Karpas-422 (cell line): Measurements from ENCODE around the gene GALNT2. TPM values are rescaled to one million over a fixed set of nuclear protein-coding genes. Genes with fewer than 3 reads are reported as not detected.

Experiments used
- DNase-seq: peaks from one replicate; pipeline ENCODE4 v3.0.0-alpha.2; 2015
- H2AFZ ChIP-seq: fragments of 200-600 bp; sonication (generic); 2 replicates; pipeline ENCODE4 v1.6.1; 2014; ENCODE audit warnings: antibody characterized with exemption, low read length, mixed read lengths
- H3K27ac ChIP-seq: fragments of 200-600 bp; sonication (generic); 2 replicates; pipeline ENCODE4 v1.5.1; 2014; ENCODE audit warnings: mild to moderate bottlenecking, low read length, moderate library complexity
- H3K27me3 ChIP-seq: fragments of 200-600 bp; sonication (generic); 2 replicates; pipeline ENCODE4 v1.6.1; 2014; ENCODE audit warnings: low read length, mixed read lengths
- H3K36me3 ChIP-seq: fragments of 200-600 bp; sonication (generic); 2 replicates; pipeline ENCODE4 v1.6.1; 2014; ENCODE audit warnings: low read length, mixed read lengths; ENCODE audit not compliant: insufficient read depth
- H3K4me1 ChIP-seq: fragments of 200-600 bp; sonication (generic); 2 replicates; pipeline ENCODE4 v1.6.1; 2014; ENCODE audit warnings: mild to moderate bottlenecking, low read length, mixed read lengths
- H3K4me2 ChIP-seq: fragments of 200-600 bp; sonication (generic); 2 replicates; pipeline ENCODE4 v1.6.1; 2014; ENCODE audit warnings: low read length, low read depth, mild to moderate bottlenecking; ENCODE audit not compliant: poor library complexity, severe bottlenecking
- H3K4me3 ChIP-seq: fragments of 200-600 bp; sonication (generic); 2 replicates; pipeline ENCODE4 v1.5.1; 2014; ENCODE audit warnings: mild to moderate bottlenecking, antibody characterized with exemption, low read length, mixed read lengths
- H3K79me2 ChIP-seq: fragments of 200-600 bp; sonication (generic); 2 replicates; pipeline ENCODE4 v1.6.1; 2014; ENCODE audit warnings: mild to moderate bottlenecking, low read length, mixed read lengths
- H3K9ac ChIP-seq: fragments of 200-600 bp; sonication (generic); 2 replicates; pipeline ENCODE4 v1.6.0; 2014; ENCODE audit warnings: low read length
- H3K9me2 ChIP-seq: fragments of 200-600 bp; sonication (generic), shearing (Covaris generic); replicated peaks from 2 replicates; pipeline ENCODE4 v1.6.0; 2014; ENCODE audit warnings: mild to moderate bottlenecking, low read length, moderate library complexity; ENCODE audit not compliant: insufficient read depth
- H3K9me3 ChIP-seq: fragments of 300-700, 200-600 bp; sonication (generic); 2 replicates; pipeline ENCODE4 v1.6.1; 2014; ENCODE audit warnings: low read length, mixed read lengths
- H4K20me1 ChIP-seq: fragments of 200-600 bp; sonication (generic); 2 replicates; pipeline ENCODE4 v1.6.1; 2014; ENCODE audit warnings: mild to moderate bottlenecking, antibody characterized with exemption, low read length, low read depth; ENCODE audit not compliant: insufficient read depth
- total RNA-seq: library from RNA; depleted of rRNA; stranded (reverse); fragments of >200 nt; shearing (Covaris generic); gene quantifications from 2 replicates; pipeline ENCODE4 v1.2.3, GENCODE V29; 2014; ENCODE audit warnings: low replicate concordance

Gene GALNT2
- total RNA-seq, 1 experiment from 2014 or later, result 2.7 TPM

DNA sequence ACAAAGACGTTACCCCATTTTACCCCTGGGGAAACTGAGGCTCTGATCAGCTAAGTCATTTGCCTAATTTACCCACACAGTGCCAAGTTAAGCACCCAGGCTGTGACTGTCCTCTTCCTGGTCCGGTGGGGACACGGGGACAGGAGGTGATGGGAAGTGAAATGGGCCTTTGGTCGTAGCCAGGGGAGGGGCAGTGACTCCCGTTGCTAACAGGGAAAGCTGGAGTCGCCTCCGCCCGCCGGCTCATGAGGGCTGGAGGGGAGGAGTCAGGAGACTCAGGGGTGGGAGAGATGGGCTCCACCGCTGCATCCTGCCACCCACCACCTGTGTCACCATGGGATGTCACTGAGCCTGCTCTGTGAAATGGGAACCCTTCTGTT is 219.8 kb downstream of the GALNT2 start:
- no peak for DNase-seq
- Histone ChIP-seq H3K4me2 (no peak overlapping the region), H3K27ac (no peak overlapping the region), H3K4me3 (no peak overlapping the region), H3K9me2 (no peaks in the 10 kb centered on the region), H3K36me3 (no peaks in the 10 kb centered on the region), H3K9me3 (no peaks in the 10 kb centered on the region), H3K9ac (no peak overlapping the region), H3K4me1 (peaks cover 4% of the 10 kb centered on the region), H2AFZ (no peak overlapping the region), H3K27me3 (no peaks in the 10 kb centered on the region), H4K20me1 (no peaks in the 10 kb centered on the region), H3K79me2 (no peaks in the 10 kb centered on the region)

DNA sequence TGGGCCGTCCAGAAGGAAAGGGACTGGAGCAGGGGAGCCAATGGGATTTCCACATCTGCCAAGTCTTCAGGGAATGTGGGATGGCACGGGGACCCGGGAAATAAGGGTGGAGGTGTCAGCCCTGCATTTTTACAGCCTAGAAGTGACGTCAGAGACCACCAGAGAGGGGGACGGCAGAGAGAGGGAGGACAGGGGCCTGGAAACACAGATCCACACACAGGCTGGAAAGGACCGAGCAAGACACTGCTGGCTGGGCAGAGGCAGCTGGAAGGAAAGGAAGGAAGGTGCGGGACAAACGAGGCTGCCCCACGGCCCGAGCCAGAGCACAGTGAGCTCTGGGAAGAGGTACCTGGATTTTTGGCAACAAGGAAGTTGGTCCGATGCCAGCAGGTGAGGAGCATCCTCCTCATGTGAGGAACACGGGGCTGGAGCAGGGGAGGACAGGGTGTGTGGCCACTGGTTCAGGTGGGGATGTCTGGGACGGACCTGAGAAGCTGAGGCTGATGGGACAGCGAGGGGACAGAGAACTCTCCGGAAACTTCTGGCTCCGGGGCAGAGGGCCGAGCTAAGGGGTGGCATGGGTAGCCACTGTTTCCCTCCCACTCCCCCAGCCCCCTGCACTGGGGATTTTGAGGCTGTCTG is 220.8 kb downstream of the GALNT2 start:
- H3K9me3 ChIP-seq, result no peaks in the 10 kb centered on the region
- no peaks in the 10 kb centered on the region for H3K9me2 ChIP-seq
- H3K4me2 ChIP-seq, result no peak overlapping the region
- no peaks in the 10 kb centered on the region for H3K79me2 ChIP-seq
- no peak overlapping the region for H2AFZ ChIP-seq
- H3K4me3 ChIP-seq, result no peak overlapping the region
- H3K4me1 ChIP-seq, result no peaks in the 10 kb centered on the region
- H3K27ac ChIP-seq, result no peak overlapping the region
- no peaks in the 10 kb centered on the region for H4K20me1 ChIP-seq
- no peak overlapping the region for H3K9ac ChIP-seq
- DNase-seq, result no peak
- no peaks in the 10 kb centered on the region for H3K27me3 ChIP-seq
- no peaks in the 10 kb centered on the region for H3K36me3 ChIP-seq

DNA sequence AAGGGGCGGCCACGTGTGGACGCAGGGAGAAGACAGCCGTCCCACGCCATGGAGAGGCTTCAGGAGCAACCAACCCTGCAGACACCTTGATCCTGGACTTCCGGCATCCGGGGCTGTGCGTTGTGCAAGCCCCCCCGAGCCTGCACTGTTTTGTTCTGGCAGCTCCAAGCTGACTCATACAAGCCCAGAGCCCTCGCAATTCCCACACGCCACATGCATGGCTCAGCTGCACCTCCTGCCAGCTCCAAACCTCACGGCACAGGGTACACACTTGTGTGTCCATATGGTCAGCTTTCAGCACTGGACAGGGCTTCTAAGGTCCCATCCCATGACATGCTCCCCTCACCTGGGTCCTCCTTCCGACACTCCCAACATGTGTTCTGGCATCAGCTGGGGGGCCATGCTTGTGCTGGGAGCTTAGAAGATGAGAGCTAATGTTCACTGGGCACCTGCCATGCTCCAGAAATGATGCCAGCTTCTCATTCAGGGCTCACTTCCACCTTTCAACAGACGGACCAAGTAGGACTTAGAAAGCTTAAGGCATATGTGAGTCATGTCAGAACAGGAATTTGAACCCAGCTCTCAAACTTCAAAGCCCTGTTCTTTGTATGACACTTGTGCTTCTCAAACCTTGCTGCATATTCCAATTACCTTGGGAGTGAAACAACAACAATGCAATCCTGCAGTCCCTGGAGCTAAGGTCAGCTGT is 221.8 kb downstream of the GALNT2 start:
- H3K4me1 ChIP-seq, result no peaks in the 10 kb centered on the region
- H3K9me3 ChIP-seq, result no peaks in the 10 kb centered on the region
- no peaks in the 10 kb centered on the region for H4K20me1 ChIP-seq
- no peak overlapping the region for H3K4me2 ChIP-seq
- no peaks in the 10 kb centered on the region for H3K36me3 ChIP-seq
- no peaks in the 10 kb centered on the region for H3K9me2 ChIP-seq
- DNase-seq, result no peak
- no peak overlapping the region for H3K9ac ChIP-seq
- no peak overlapping the region for H3K27ac ChIP-seq
- no peaks in the 10 kb centered on the region for H3K27me3 ChIP-seq
- H3K4me3 ChIP-seq, result no peak overlapping the region
- H3K79me2 ChIP-seq, result no peaks in the 10 kb centered on the region
- no peak overlapping the region for H2AFZ ChIP-seq

DNA sequence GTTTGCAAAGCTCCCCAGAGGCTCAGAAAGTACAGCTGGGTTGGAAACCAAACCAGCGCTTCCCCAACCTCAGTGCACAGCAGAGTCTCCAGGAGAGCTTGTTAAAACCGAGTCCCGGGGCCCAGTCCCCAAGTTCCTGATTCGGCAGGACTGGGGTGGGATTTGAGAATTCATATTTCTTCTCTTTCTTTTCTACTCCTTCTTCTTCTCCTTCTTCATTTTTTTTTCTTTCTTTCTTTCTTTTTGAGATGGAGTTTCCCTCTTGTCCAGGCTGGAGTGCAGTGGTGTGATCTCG is 222.3 kb downstream of the GALNT2 start:
- H3K27ac ChIP-seq, result no peak overlapping the region
- no peaks in the 10 kb centered on the region for H3K9me2 ChIP-seq
- no peaks in the 10 kb centered on the region for H4K20me1 ChIP-seq
- no peak for DNase-seq
- no peaks in the 10 kb centered on the region for H3K79me2 ChIP-seq
- no peaks in the 10 kb centered on the region for H3K9me3 ChIP-seq
- H3K4me3 ChIP-seq, result no peak overlapping the region
- no peak overlapping the region for H3K4me2 ChIP-seq
- no peak overlapping the region for H2AFZ ChIP-seq
- H3K4me1 ChIP-seq, result no peaks in the 10 kb centered on the region
- no peaks in the 10 kb centered on the region for H3K27me3 ChIP-seq
- H3K36me3 ChIP-seq, result no peaks in the 10 kb centered on the region
- no peak overlapping the region for H3K9ac ChIP-seq

DNA sequence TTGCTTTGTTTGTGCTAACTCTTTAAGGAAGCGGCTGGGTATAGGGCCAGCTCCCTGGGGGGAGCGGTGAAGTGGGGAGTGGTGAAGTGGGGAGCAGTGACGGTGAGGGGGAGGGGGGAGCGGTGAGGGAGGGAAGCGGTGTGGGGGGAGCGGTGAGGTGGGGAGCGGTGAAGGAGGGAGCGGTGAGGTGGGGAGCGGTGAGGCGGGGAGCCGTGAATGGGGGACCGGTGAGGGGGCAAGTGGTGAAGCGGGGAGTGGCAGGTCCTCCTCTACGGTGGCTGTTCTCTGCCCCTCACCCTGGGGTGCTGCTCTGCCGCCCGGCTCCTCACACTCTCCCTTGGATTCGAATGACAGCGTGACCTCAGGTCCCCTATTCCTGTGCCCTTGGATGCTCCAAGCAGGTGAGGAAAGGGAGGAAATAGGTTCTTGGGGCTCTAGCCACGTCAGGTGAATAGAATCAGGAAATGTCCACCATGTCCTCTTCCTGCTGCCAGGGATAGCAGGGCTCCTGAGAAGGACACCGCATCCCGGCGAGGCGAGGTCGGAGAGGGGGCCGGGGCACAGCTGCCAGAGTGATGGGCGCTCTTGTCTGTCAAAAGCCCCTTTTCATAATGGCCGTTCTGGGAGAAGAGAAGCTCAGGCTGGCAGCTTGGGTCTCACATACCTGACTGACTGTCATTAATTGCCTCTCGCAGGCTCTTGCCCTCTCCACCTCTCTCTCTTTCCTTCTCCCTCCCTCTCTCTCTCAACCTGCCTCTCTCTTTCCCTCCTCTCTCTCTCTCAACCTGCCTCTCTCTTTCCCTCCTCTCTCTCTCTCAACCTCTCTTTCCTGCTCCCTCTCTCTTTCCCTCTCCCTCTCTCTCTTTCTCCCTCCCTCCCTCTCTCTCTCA is 224.9 kb downstream of the GALNT2 start:
- Histone ChIP-seq H2AFZ (no peak overlapping the region), H3K4me3 (no peak overlapping the region), H3K9ac (no peak overlapping the region), H3K36me3 (no peaks in the 10 kb centered on the region), H3K9me3 (no peaks in the 10 kb centered on the region), H3K27me3 (no peaks in the 10 kb centered on the region), H4K20me1 (no peaks in the 10 kb centered on the region), H3K4me2 (no peak overlapping the region), H3K9me2 (no peaks in the 10 kb centered on the region), H3K79me2 (no peaks in the 10 kb centered on the region), H3K4me1 (no peaks in the 10 kb centered on the region), H3K27ac (no peak overlapping the region)
- DNase-seq, result no peak

DNA sequence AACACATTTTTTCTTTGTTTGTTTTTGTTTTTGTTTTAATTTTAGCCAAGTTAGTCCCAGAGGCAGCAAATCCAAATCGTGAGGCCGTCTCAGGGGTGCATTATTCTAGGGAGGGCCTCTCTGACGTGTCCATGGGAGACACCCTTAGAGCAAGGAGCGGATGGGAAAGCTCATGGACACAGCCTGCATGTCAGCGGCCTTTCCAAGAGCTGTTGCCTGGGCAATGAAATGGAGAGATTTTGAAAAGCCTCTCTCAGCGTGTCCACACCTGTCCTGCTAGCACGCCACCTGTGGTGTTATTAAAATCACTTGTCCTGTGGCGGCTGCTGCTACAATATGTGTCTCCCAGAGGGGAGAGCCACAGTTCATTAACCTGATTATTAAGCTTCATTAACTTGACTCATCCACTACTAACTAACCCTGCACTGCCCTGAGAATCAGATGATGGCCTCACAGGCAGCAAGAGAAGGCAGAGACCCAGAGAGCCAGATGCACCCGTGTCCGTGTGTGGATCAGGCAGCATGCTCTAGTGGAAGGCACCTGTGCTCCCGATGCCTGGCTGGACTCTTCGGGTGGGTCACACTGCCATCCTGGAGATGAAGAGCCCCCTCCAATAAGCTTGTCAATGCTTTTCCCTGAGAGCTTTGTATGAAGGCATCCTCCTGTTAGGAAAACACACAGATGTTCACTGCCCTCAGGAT is 225.8 kb downstream of the GALNT2 start:
- Histone ChIP-seq H2AFZ (no peak overlapping the region), H3K9me2 (no peaks in the 10 kb centered on the region), H3K27me3 (no peaks in the 10 kb centered on the region), H4K20me1 (no peaks in the 10 kb centered on the region), H3K27ac (no peak overlapping the region), H3K4me3 (no peak overlapping the region), H3K36me3 (no peaks in the 10 kb centered on the region), H3K4me2 (no peak overlapping the region), H3K9me3 (no peaks in the 10 kb centered on the region), H3K9ac (no peak overlapping the region), H3K79me2 (no peaks in the 10 kb centered on the region), H3K4me1 (no peaks in the 10 kb centered on the region)
- no peak for DNase-seq

DNA sequence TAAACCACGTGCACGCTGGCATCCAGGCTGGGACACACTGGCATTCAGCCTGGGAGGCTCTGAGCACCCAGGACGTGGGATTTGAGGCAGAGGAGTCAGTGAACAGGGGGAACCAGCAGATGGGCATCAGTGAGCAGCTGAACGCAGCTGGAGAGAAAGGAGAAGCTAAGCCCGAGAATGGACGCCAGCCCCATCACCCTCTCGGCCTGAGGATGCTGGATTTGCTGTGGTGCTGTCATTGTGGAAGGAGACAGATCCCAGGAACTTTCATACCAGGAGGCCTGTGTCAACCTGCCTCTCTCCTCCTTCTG is 226.3 kb downstream of the GALNT2 start:
- H3K4me2 ChIP-seq, result no peak overlapping the region
- no peak overlapping the region for H3K9ac ChIP-seq
- no peaks in the 10 kb centered on the region for H3K9me3 ChIP-seq
- no peaks in the 10 kb centered on the region for H3K9me2 ChIP-seq
- no peak for DNase-seq
- H3K27me3 ChIP-seq, result no peaks in the 10 kb centered on the region
- no peak overlapping the region for H2AFZ ChIP-seq
- H3K36me3 ChIP-seq, result no peaks in the 10 kb centered on the region
- no peaks in the 10 kb centered on the region for H3K79me2 ChIP-seq
- no peaks in the 10 kb centered on the region for H4K20me1 ChIP-seq
- H3K4me3 ChIP-seq, result no peak overlapping the region
- H3K4me1 ChIP-seq, result no peaks in the 10 kb centered on the region
- H3K27ac ChIP-seq, result no peak overlapping the region

DNA sequence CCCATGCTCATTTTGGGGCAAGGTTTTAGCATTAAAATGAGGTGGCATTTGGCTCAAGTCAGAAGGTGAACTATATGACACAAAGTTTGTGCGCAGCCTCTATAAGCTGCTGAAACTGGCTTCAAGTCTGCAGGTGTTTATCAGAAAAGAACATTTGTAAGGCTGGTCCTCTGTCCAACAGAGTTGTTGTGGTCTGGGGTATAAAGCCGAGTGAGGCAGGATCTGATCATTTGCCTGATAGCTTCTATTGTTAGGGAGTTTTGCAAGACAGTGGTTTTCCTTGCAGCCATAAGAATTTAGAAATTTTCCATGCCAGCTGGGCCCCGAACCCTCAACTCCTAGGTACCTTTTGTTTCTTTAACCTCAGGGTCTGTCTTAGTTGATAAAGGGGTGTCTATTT is 228.3 kb downstream of the GALNT2 start:
- no peak overlapping the region for H3K4me2 ChIP-seq
- DNase-seq, result no peak
- H3K9me2 ChIP-seq, result no peaks in the 10 kb centered on the region
- H2AFZ ChIP-seq, result no peak overlapping the region
- no peak overlapping the region for H3K4me3 ChIP-seq
- no peaks in the 10 kb centered on the region for H3K79me2 ChIP-seq
- no peak overlapping the region for H3K27ac ChIP-seq
- H3K27me3 ChIP-seq, result no peaks in the 10 kb centered on the region
- H3K4me1 ChIP-seq, result no peaks in the 10 kb centered on the region
- H4K20me1 ChIP-seq, result no peaks in the 10 kb centered on the region
- H3K9ac ChIP-seq, result no peak overlapping the region
- H3K36me3 ChIP-seq, result no peaks in the 10 kb centered on the region
- H3K9me3 ChIP-seq, result no peaks in the 10 kb centered on the region
